ENCODE data around the gene BANK1. TPM values are rescaled to one million over a fixed set of nuclear protein-coding genes. Genes with fewer than 3 reads are reported as not detected.

The BANK1 gene
- total and polyA plus RNA-seq, 2 of the 8 experiments (the other 6 are each of a cell fraction or from before 2014, with no cell fraction given), result 0.59 to 0.93 TPM

GRCh38 chr4:102036016-102036415, 245.5 kb downstream of the BANK1 start:
- Histone ChIP-seq H2BK12ac (ENCODE audit: low read depth, low read length) (no peak overlapping the region), H3K4me2 (ENCODE audit: insufficient read depth in 1 of 2, low read depth in 2 of 2, low read length in 2 of 2) (no peak overlapping the region), H3K14ac (ENCODE audit: insufficient read length) (no peak overlapping the region), H2BK15ac (ENCODE audit: low read length) (no peak overlapping the region), H4K91ac (replicated peaks; ENCODE audit: insufficient read length, low read length) (no peak overlapping the region), H3K79me1 (ENCODE audit: low read depth, low read length) (no peaks in the 10 kb centered on the region), H2AFZ (ENCODE audit: low read length) (no peak overlapping the region), H3K4ac (replicated peaks; ENCODE audit: insufficient read length, low read depth, low read length) (no peak overlapping the region), H4K8ac (ENCODE audit: extremely low read depth, insufficient read depth, low read length) (no peak overlapping the region), H3K9ac (replicated peaks in 1 of 4; ENCODE audit: extremely low read depth in 1 of 4, low read depth in 3 of 4, low read length in 3 of 4) (peak overlapping the region in 1 of 4 experiments; percentile 8; a peak in 1 of 7 replicates), H2BK5ac (ENCODE audit: low read depth, low read length) (no peak overlapping the region), H4K20me1 (replicated peaks in 1 of 2; ENCODE audit: control insufficient read depth in 1 of 2, insufficient read depth in 2 of 2, low read length in 2 of 2) (no peaks in the 10 kb centered on the region), H3K79me2 (ENCODE audit: control insufficient read depth in 1 of 2, insufficient read depth in 2 of 2, low read length in 2 of 2) (no peaks in the 10 kb centered on the region), H2BK20ac (ENCODE audit: low read length) (no peak overlapping the region), H3K4me3 (ENCODE audit: extremely low read depth in 1 of 4, insufficient read depth in 2 of 4, low read depth in 3 of 4, low read length in 4 of 4) (no peak overlapping the region), H3K23me2 (ENCODE audit: low read depth, low read length) (no peaks in the 10 kb centered on the region), H3K27me3 (replicated peaks in 1 of 4; ENCODE audit: control insufficient read depth in 3 of 4, extremely low read depth in 1 of 4, insufficient read depth in 3 of 4, low read length in 3 of 4) (no peaks in the 10 kb centered on the region), H2BK120ac (replicated peaks; ENCODE audit: low read depth, low read length) (no peak overlapping the region), H3K27ac (ENCODE audit: low read depth, low read length) (no peak overlapping the region), H4K5ac (ENCODE audit: insufficient read length, low read depth, low read length) (no peak overlapping the region), H3K23ac (ENCODE audit: insufficient read length) (no peak overlapping the region), H3K56ac (replicated peaks; ENCODE audit: insufficient read length, low read depth, low read length) (no peak overlapping the region), H3K18ac (ENCODE audit: extremely low read depth, low read length) (no peak overlapping the region), H2AK5ac (ENCODE audit: low read depth, low read length) (no peak overlapping the region), H3K4me1 (replicated peaks in 1 of 4; ENCODE audit: control insufficient read depth in 3 of 4, insufficient read depth in 4 of 4, low read length in 3 of 4) (no peaks in the 10 kb centered on the region), H3K36me3 (ENCODE audit: control insufficient read depth in 2 of 4, insufficient read depth in 4 of 4, low read length in 3 of 4) (no peaks in the 10 kb centered on the region), H3K9me3 (ENCODE audit: insufficient read depth in 2 of 2, low read depth in 1 of 2, low read length in 1 of 2) (no peaks in the 10 kb centered on the region)
- no peak for FAIRE-seq
- POLR2A ChIA-PET (ENCODE audit: partially characterized antibody), result no interaction called here
- WGBS, 2 experiments (ENCODE audit: extremely low coverage in 1 of 2, insufficient coverage in 1 of 2, insufficient read length in 1 of 2, insufficient replicate concordance in 2 of 2, low coverage in 1 of 2, low lambda C conversion rate in 2 of 2, missing lambda C conversion rate in 1 of 2), result 82% methylated on average over 1 of the region's 1 CpG; no CpG with 5 or more reads in 1 of the 2 experiments
- CTCF ChIA-PET (ENCODE audit: partially characterized antibody), result no interaction called here
- no peak for DNase-seq (ENCODE audit: low read depth in 1 of 2, low spot score in 2 of 2)
- TF ChIP-seq YY1 (IDR thresholded peaks at IDR 0.05; ENCODE audit: low read depth, low read length) (no peak), SP4 (IDR thresholded peaks at IDR 0.05; ENCODE audit: low read length) (no peak), FOSL1 (IDR thresholded peaks at IDR 0.05; ENCODE audit: insufficient read depth, low read depth, low read length) (no peak), RNF2 (IDR thresholded peaks at IDR 0.05; ENCODE audit: borderline replicate concordance, low read depth, low read length, missing control alignments, poor library complexity, severe bottlenecking) (no peak), E2F6 (IDR thresholded peaks at IDR 0.05) (no peak), KDM1A (IDR thresholded peaks at IDR 0.05; ENCODE audit: borderline replicate concordance, low read length) (no peak), HDAC2 (IDR thresholded peaks at IDR 0.05; ENCODE audit: borderline replicate concordance in 1 of 2, low read depth in 2 of 2, low read length in 2 of 2) (no peak), TAF7 (optimal IDR thresholded peaks at IDR 0.05; ENCODE audit: borderline replicate concordance, low read depth, low read length) (no peak), SIX5 (IDR thresholded peaks at IDR 0.05; ENCODE audit: low read depth, low read length) (no peak), TAF1 (IDR thresholded peaks at IDR 0.05; ENCODE audit: low read depth, low read length) (no peak), RFX5 (IDR thresholded peaks at IDR 0.05; ENCODE audit: borderline replicate concordance, low read depth, low read length) (no peak), EP300 (IDR thresholded peaks at IDR 0.05; ENCODE audit: borderline replicate concordance in 1 of 2, low read depth in 2 of 2, low read length in 2 of 2) (no peak), GTF2F1 (IDR thresholded peaks at IDR 0.05; ENCODE audit: borderline replicate concordance, low read depth, low read length) (no peak), TCF12 (IDR thresholded peaks at IDR 0.05; ENCODE audit: low read depth, low read length) (no peak)
